Renal cortex interstitium (tissue), 11 donors: Measurements from ENCODE around the gene NFKBIA. TPM values are rescaled to one million over a fixed set of nuclear protein-coding genes. Genes with fewer than 3 reads are reported as not detected.
A peak's percentile ranks its signal among the peaks of the same experiment; 100 is the strongest.
"Not testable (repeated sequence)": the region's sequence is repeated elsewhere in the genome, so short reads cannot be mapped to it uniquely, and the experiment has no call there.

ENCODE experiments used
- DNase-seq, 11 donors: peaks; one replicate each; pipeline ENCODE4 v3.0.0-alpha.2; 2013; ENCODE audit warnings: low read depth in 9 of 11, low spot score in 4 of 11; ENCODE audit errors: extremely low read depth in 1 of 11
- polyA plus RNA-seq, 3 donors: library from polyadenylated mRNA; unstranded; fragments of 120-200 nt; gene quantifications; one replicate each; pipeline ENCODE4 v1.2.1, GENCODE V29; 2013; ENCODE audit not compliant: insufficient read length in 3 of 3

Gene NFKBIA
- polyA plus RNA-seq, 3 donors = 58.6 to 62.4 (median 60.3) TPM

- no peak for DNase-seq
Measured at GRCh38 chr14:35399083-35399937, 5.2 kb downstream of the NFKBIA start.

- no peak for DNase-seq
Measured at GRCh38 chr14:35398071-35398584, 6.4 kb downstream of the NFKBIA start.

GRCh38 chr14:35396610-35397009, 7.9 kb downstream of the NFKBIA start:
- not testable (repeated sequence) for DNase-seq

- no peak for DNase-seq
Measured at GRCh38 chr14:35395283-35395682, 9.3 kb downstream of the NFKBIA start.

GRCh38 chr14:35394326-35395013, 10.1 kb downstream of the NFKBIA start:
- no peak for DNase-seq

- no peak for DNase-seq
Measured at GRCh38 chr14:35393826-35394225, 10.7 kb downstream of the NFKBIA start.

GRCh38 chr14:35392103-35392502, 12.4 kb downstream of the NFKBIA start:
- no peak for DNase-seq

GRCh38 chr14:35391388-35391710, 13.2 kb downstream of the NFKBIA start:
- DNase-seq = no peak

GRCh38 chr14:35390577-35391387, 13.8 kb downstream of the NFKBIA start:
- no peak for DNase-seq

- DNase-seq = no peak
Measured at GRCh38 chr14:35389315-35389667, 15.3 kb downstream of the NFKBIA start.

GRCh38 chr14:35388656-35389314, 15.8 kb downstream of the NFKBIA start:
- DNase-seq = no peak

GRCh38 chr14:35387713-35388579, 16.6 kb downstream of the NFKBIA start:
- DNase-seq = no peak

GRCh38 chr14:35387219-35387618, 17.3 kb downstream of the NFKBIA start:
- no peak for DNase-seq

GRCh38 chr14:35386673-35387125, 17.9 kb downstream of the NFKBIA start:
- no peak for DNase-seq

- DNase-seq = peak in 6 of 11 donors; percentile 54 to 66 (median 62)
Measured at GRCh38 chr14:35385042-35385839, 19.3 kb downstream of the NFKBIA start.

- DNase-seq = no peak
Measured at GRCh38 chr14:35384455-35385041, 20.0 kb downstream of the NFKBIA start.
